ENCODE results near the gene DPM2.

Gene DPM2

DNA sequence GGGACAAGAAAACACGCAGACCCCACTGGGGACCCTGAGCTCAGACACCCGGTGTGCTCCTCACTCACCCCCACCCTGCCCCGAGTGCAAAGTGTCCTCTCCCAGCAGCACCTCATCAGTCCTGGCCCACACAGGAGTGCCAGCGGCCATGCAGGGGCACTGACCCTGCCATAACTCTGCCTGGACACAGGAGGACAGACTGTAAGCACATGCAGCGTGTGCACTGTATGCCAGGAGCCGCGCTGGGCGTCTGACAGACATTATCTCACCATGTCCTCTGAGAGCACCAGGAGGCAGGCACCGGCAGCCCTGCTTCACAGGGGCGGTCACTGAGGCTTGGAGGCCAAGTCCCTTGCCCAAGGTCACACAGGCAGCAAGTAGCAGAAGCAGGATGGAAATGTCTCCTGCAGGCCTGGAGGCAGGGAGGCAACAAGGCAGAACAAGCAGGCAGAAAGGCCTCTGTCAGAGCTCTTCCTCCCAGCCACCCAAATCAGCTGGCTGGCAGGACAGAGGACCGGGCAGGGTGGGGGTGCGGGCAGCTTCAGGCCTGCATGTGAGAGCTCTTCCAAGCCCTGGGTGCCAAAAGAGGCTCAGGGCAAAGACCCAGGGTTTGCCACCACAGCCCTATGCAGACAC lies 34.7 kb upstream of the DPM2 start:
- no peak for DNase-seq

- DNase-seq, result peak in 1 of 2 experiments; percentile 18
These were observed 33.9 kb upstream of the DPM2 start for GRCh38 chr9:127971357-127972235.

DNA sequence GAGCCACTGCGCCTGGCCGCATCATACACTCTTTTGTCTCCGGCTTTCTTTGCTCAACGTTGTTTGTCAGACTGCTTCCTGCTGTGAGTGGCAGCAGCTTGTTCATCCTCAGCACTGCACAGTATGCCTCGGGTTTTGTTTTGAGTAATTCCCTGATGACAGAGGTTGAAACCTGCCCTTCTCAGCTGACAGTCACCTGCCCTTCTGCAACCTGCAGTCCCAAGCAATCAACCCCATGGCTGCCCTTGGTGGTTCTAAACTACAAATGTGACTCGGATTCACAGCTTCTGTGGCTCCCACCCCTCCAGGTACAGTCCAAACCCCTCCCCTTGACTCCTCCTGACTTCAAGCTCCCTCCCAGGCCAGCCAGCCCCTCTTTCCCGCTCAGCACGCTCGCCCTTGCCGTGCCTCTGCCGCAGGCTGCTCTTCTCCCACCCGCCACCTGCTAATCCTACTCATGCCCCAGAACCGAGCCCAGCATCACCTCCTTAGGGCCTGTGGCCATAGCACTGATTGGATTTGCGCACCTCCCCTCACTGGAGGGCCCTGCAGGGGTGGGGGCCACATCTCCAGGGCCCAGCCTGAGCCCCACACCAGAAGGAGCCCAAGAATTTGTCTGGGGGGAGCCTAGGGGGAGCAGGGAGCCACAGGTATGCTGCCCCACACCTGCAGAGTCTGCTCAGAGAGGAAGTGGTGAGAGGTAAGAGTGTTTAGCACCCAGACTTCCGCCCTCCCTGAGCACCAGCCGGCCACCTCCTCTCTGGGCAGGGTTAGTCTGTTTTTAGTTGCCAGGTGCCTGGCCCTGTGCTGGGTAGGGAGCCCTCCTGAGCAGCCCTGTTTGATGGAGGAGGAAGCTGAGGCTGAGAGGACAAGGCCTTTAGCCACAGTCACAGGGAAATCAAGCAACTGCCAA lies 33.0 kb upstream of the DPM2 start:
- DNase-seq, result no peak

DNA sequence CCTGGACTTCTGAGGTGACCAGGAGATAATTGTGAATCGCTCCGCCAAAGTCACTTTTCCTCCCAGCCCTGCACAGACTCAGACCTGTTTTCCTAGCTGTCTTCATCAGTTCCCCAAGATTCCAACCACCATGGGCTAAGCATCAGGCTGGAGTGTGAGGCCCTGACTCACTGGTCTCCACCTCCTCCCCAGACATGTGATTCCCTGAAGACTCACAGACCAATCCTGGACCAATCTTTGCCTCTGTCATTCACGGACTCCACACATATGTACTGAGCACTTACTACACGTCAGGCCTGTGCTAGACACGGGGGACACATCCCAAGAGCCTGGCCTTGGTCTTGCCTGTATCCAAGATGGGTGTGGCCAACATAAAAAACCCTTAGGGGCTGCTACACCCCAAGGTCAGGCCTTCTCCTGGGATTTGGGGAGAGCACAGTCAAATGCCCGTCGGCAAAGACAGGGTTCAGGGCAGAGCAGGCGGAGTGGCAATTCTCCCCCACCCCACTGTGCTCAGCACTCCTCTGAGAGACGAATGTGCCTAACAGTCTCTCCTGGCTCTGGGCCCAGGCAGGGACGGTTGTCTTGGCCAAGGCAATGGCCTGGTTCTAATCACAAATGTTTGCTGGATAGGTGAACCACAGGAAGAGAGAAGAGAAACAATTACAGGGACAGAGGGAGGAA lies 31.2 kb upstream of the DPM2 start:
- DNase-seq, result no peak

DNA sequence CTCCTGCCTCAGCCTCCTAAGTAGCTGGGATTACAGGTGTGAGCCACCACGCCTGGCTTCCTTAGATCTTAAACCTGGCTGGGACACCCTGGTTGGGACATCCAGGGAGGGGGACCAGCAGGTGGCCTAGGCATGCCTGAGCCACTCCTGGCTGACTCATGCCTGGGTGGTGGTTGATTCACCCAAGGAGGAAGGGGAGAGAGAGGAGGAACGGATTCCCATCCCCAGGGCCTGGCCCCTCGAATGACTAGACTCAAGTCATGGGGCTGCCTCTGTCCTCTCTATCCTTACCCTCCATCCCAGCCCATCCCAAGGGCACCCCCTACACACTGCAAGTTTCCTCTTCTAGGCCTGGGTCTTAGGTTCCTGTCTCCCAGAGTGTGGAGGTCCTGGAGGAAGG lies 30.4 kb upstream of the DPM2 start:
- DNase-seq, result no peak

GRCh38 chr9:127967151-127967809 lies 29.6 kb upstream of the DPM2 start:
- no peak for DNase-seq

DNA sequence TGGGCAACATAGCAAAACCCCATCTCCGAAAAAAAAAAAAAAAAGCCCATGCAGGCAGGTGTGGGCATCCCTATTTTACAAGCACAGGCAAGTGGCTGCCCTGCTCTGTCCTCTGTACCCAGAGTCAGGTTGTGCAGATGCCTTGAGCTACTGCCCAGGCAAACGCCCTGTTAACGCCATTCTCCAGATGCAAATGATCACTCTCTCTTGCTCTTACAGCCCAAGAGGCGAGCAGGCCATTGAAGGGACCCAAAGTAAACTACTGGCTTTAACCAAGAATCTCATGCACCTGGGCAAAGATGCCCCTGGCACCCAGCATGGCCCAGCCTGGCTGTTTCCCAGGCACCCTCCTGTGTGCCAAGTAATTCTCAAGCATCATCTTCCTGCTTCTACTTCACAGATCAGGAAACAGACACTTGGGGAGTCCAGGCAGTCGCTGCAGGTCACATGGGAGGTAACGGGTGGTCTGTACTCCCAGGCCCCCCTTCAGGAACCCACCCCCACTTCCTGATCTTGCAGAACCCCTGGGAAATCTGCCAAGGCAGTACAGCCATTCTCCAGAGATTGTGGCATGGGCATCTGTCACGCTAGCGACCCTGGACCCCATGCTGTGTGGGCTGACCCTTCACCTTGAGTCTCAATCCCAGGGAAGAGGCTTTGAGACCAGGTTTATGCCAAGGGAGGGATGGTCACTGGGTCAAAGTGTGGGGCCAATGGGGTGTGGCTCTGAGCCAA lies 28.9 kb upstream of the DPM2 start:
- DNase-seq, result no peak

DNA sequence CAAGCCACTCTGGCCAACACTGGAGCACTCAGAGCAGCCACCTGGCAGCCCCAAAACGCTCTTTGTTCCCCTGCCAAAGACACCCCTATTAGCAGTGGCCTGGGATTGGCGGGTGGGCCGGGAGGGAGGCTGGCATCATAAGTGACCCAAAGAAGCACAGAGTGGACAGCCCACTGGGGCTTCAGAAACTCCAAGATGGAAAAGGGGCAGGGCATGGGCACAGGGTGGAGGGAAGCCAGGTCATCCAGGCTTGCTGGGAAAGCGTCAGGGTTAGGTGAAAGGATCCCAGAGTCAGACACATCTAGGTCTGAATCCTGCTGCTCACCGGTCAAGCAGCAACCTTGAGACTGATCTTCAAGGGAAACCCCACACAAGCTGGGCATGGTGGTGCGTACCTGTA lies 28.3 kb upstream of the DPM2 start:
- no peak for DNase-seq

- DNase-seq, result no peak
These were observed 25.9 kb upstream of the DPM2 start for GRCh38 chr9:127963359-127964064.

- no peak for DNase-seq
These were observed 25.3 kb upstream of the DPM2 start for GRCh38 chr9:127963041-127963358.

DNA sequence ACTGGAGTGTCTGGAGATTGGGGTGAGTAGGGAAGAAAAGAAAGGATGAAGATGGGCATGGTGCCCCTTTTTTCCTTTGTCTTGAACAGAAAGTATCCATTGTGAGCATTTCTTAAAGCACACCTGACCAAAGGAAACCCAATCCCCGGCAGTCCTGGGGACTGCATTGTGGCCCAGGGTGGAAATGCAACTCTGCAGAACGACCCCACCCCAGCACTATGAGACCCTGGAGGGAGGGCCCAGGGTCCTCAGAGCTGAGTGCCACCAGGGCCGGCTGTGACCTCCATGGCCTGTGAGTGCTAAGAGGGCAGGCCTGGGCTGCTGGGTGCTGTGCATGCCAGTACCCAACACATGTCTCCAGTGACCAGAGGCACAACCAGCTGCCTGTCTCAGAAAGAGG lies 24.6 kb upstream of the DPM2 start:
- no peak for DNase-seq

- DNase-seq, result no peak
These were observed 24.0 kb upstream of the DPM2 start for GRCh38 chr9:127961613-127962155.

DNA sequence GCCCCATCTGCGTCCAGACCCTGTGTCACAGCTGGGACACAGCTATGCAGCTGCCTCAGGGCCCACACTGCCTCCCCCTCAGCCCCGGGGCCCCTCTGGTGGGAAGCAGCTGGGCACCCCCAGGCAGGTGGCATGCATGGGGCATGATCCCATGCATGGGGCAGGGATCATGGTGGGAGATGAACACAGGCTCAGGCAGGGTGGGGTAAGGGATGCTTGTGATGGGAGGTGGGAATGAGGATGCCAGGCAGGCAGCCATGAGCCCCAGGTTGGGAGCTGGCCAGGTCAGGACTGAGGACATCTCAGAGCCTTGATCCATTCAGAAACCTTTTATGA lies 23.5 kb upstream of the DPM2 start:
- DNase-seq, result no peak

DNA sequence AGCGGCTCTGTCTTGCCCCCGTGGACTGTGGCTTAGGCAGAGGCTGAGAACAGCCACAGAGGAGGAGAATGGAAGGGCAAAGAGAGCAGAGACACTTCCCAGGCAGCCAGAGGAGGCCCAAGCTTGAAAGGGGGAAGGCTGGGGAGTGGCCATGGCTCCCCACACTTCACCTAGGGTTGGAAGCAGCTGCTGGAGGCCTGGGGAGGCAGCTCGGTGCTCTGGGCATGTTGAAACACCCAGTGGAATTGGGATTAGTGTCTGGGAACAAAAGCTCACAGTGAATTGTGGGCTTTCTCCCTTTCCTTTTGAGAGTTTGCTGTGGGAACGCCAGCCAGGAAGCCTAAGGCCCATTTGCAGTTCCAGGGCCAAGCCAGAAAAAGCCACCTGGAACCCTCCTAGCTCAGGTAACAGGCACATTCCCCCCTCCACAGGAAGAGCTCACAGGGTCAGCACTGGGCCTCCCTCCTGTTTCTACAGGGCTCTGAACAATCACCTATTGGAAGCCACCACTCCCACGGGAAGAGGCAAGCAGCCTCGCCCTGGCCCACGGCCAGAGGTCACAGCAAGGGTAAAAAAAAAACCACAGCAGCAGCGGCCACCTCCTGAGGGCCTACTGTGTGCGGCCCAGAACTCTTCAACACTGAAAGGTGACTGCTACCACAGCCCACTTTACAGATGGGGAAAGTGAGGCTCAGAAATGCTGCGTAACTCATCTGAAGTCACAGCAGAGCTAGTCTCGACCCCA lies 22.9 kb upstream of the DPM2 start:
- no peak for DNase-seq

DNA sequence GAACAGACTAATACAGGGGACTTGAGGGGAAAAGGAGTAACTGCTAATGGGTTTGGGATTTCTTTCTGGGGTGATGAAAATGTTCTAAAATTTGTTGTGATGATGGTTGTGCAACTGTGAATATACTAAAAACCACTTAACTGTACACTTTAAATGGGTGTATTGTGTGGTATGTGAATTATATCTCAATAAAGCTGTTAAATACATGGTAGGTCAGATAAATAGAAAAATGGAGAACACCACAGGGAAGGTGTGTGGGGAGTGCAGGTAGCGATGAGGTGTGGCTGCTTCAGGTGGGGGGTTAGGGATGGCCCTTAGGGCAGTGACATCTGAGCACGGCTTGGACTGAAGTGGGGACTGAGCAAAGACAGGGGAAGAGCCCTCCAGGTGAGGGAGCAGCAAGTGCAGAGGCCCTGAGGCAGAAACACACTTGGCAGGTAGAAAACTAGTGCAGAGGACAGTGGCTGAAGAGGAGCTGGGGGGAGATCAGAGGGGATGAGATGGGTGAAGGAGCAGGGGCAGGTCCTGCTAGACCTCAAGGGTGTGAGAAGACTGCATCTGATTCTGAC lies 22.3 kb upstream of the DPM2 start:
- no peak for DNase-seq

DNA sequence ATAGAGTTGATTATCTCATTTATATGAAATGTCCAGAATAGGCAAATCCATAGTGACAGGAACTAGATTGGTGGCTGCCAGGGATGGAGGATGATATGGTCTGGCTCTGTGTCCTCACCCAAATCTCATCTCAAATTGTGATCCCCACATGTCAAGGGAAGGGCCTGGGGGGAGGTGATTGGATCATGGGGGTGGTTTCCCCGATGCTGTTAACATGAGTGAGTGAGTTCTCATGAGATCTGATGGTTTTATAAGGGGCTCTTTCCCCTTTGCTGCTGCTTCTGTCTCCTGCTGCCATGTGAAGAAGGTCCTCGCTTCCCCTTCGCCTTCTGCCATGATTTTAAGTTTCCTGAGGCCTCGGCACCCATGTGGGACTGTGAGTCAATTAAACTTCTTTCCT lies 21.7 kb upstream of the DPM2 start:
- no peak for DNase-seq

- no peak for DNase-seq
These were observed 21.1 kb upstream of the DPM2 start for GRCh38 chr9:127958728-127959127.

- peak in 1 of 2 experiments; percentile 12 for DNase-seq
These were observed 17.8 kb upstream of the DPM2 start for GRCh38 chr9:127955294-127956015.

DNA sequence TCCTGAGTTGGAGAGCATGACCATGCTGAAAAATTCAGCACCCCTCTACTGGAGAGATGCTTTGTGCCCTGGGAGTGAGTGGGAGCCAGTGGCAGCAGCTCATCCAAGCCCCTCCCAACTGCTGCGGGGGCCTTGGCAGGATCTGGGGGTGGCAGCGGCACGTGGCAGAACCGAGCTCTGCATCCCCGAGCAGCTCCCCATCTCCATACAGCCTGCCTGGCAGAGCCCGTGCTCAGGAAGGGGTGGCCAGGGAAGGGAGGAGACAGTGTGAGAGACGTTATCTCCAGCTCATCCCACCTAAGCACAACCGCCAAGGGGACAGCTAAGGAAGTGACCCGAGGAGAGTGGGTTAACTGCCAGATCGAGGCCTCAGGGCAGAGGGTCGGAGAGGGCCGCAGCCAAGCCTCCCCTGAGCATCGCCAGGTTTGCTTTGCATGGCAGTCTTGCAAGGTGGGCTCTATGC lies 17.2 kb upstream of the DPM2 start:
- no peak for DNase-seq

Data from AML-193 (cell line).